GM12878 (cell line): ENCODE data around the gene B3GALNT2. TPM values are rescaled to one million over a fixed set of nuclear protein-coding genes. Genes with fewer than 3 reads are reported as not detected.

Source experiments
- ATAC-seq: fragments of 200-7000 bp; cut with Tn5 transposase; 3 replicates; pipeline ENCODE4 v1.9.1; 2020; ENCODE audit warnings: mild to moderate bottlenecking, moderate library complexity
- BruUV-seq: library from RNA; stranded (reverse); fragments of 400-500 nt; replicated peaks from 2 replicates; lab custom pipeline; 2021; lab: Mats Ljungman, UMichigan
- CTCF ChIA-PET: fragments of 300-600 bp; sonication (Branson Sonifier 250); formaldehyde crosslinking; extraction: SDS; loops from one replicate; lab custom pipeline; 2021; ENCODE audit warnings: inconsistent platforms; lab: Yijun Ruan, JAX
- POLR2A ChIA-PET: fragments of 350-600 bp; formaldehyde crosslinking; extraction: SDS; loops from one replicate; lab custom pipeline; 2021; ENCODE audit warnings: inconsistent platforms; lab: Charles Lee
- RAD21 ChIA-PET: fragments of 300-600 bp; sonication (Branson Sonifier 250); formaldehyde crosslinking; loops from one replicate; lab custom pipeline; 2023; ENCODE audit warnings: antibody characterized with exemption; ENCODE audit not compliant: unreplicated experiment; lab: Charles Lee
- SMC1A ChIA-PET: fragments of 300-600 bp; sonication (Branson Sonifier 250); formaldehyde crosslinking; loops from one replicate; lab custom pipeline; 2023; ENCODE audit not compliant: unreplicated experiment, uncharacterized antibody; lab: Charles Lee
- DNase-seq: peaks from one replicate; pipeline ENCODE4 v3.0.0-alpha.2; 2011; ENCODE audit warnings: low read depth, low spot score
- FAIRE-seq: peaks from 3 replicates; lab custom pipeline; 2011; peaks lifted over from hg19 to GRCh38; lab: Jason Lieb, UNC
- H2AFZ ChIP-seq: 2 replicates; pipeline ENCODE4 v1.6.0; 2011; ENCODE audit warnings: low read depth, low read length, control low read depth; ENCODE audit not compliant: control insufficient read depth
- H3K27ac ChIP-seq: 2 replicates; pipeline ENCODE4 v1.5.1; 2011; ENCODE audit warnings: control low read depth; ENCODE audit not compliant: control insufficient read depth, insufficient read depth
- H3K27me3 ChIP-seq, 2 experiments: replicated peaks in 1 of 2; 2 replicates each; pipeline versions ENCODE4 v1.6.0 to v1.6.1; 2011; ENCODE audit warnings: low read length in 1 of 2; ENCODE audit not compliant: control insufficient read depth in 2 of 2, insufficient read depth in 2 of 2
- H3K36me3 ChIP-seq, 2 experiments: 2 replicates each; pipeline ENCODE4 v1.5.1; 2011; ENCODE audit warnings: low read length in 1 of 2; ENCODE audit not compliant: control insufficient read depth in 2 of 2, insufficient read depth in 2 of 2
- H3K4me1 ChIP-seq: 2 replicates; pipeline ENCODE4 v1.6.1; 2011; ENCODE audit warnings: mild to moderate bottlenecking, low read length, moderate library complexity, mixed read lengths; ENCODE audit not compliant: control insufficient read depth, insufficient read depth
- H3K4me2 ChIP-seq: 2 replicates; pipeline ENCODE4 v1.6.0; 2011; ENCODE audit warnings: control low read depth; ENCODE audit not compliant: control insufficient read depth, insufficient read depth
- H3K4me3 ChIP-seq: fragments of 200-600 bp; sonication (generic); 2 replicates; pipeline ENCODE4 v1.5.1; 2016
- H3K79me2 ChIP-seq: 2 replicates; pipeline ENCODE4 v1.6.0; 2011; ENCODE audit warnings: low read length; ENCODE audit not compliant: control insufficient read depth, insufficient read depth
- H3K9ac ChIP-seq: 2 replicates; pipeline ENCODE4 v1.8.0; 2011; ENCODE audit warnings: low read length, control low read depth, mixed read lengths; ENCODE audit not compliant: control insufficient read depth, insufficient read depth
- H3K9me3 ChIP-seq: replicated peaks from 3 replicates; pipeline ENCODE4 v1.5.1; 2011; ENCODE audit warnings: mild to moderate bottlenecking, low read length; ENCODE audit not compliant: control insufficient read depth, insufficient read depth
- H4K20me1 ChIP-seq: 2 replicates; pipeline ENCODE4 v1.6.0; 2011; ENCODE audit not compliant: control insufficient read depth, insufficient read depth
- BCL3 ChIP-seq: IDR thresholded peaks from 2 replicates; pipeline ENCODE4 v1.6.1; 2011; ENCODE audit warnings: borderline replicate concordance, low read depth, mild to moderate bottlenecking, moderate library complexity, low read length; ENCODE audit not compliant: insufficient read depth, poor library complexity, severe bottlenecking
- BHLHE40 ChIP-seq, 2 experiments: fragments of 450-650 bp in 1 of 2; IDR thresholded peaks; 2 replicates each; pipeline ENCODE4 v1.6.1; 2011 to 2017; ENCODE audit warnings: low read depth in 2 of 2, borderline replicate concordance in 1 of 2, improper control_type of control experiment in 1 of 2, low read length in 1 of 2, mild to moderate bottlenecking in 1 of 2
- GATAD2B ChIP-seq: fragments of 450-650 bp; conservative IDR thresholded peaks from 2 replicates; pipeline ENCODE4 v1.6.1; 2017; ENCODE audit warnings: low read depth, mild to moderate bottlenecking, moderate library complexity
- MTA2 ChIP-seq: fragments of 450-650 bp; IDR thresholded peaks from 2 replicates; pipeline ENCODE4 v1.6.1; 2016; ENCODE audit warnings: low read depth, mild to moderate bottlenecking, moderate library complexity
- NR2C1 ChIP-seq: fragments of 450-650 bp; IDR thresholded peaks from 2 replicates; pipeline ENCODE4 v1.6.1; 2017; ENCODE audit warnings: antibody characterized with exemption, mild to moderate bottlenecking, moderate library complexity
- TCF12 ChIP-seq: IDR thresholded peaks from 2 replicates; pipeline ENCODE4 v1.6.1; 2011; ENCODE audit warnings: low read depth, mild to moderate bottlenecking, low read length
- ZBTB11 ChIP-seq: fragments of 450-650 bp; formaldehyde crosslinking; IDR thresholded peaks from 2 replicates; pipeline ENCODE4 v1.5.0; 2022; ENCODE audit warnings: mild to moderate bottlenecking, missing genetic modification characterization
- WGBS: methylation state at CpG from one replicate; pipeline ENCODE4 v1.1.6; 2016; ENCODE audit warnings: low lambda C conversion rate; ENCODE audit not compliant: insufficient replicate concordance, insufficient coverage; ENCODE audit errors: missing lambda C conversion rate; 5-methylcytosine and 5-hydroxymethylcytosine counted together
- in situ Hi-C: fragments of 300-500 bp; cut with MboI; formaldehyde crosslinking; loops from 9 replicates; pipeline ENCODE4 v1.14.3; 2018; ENCODE audit warnings: mixed read lengths
- intact Hi-C: fragments of 100-400 bp; cut with micrococcal nuclease; formaldehyde crosslinking; loops from one replicate; pipeline ENCODE4 v1.14.2; 2022; ENCODE audit not compliant: unreplicated experiment
- polyA plus RNA-seq, 11 experiments: library from polyadenylated mRNA; depleted of rRNA in 4 of 11; unstranded in 6 of 11; stranded (reverse) in 5 of 11; fragments of >200 nt; fragmentation: Nextera tagmentation in 4 of 11; fragmentation: Illumina TruSeq in 1 of 11; extraction: Ambion mirVana in 4 of 11; extraction: Trizol in 1 of 11; gene quantifications; 1 replicate in 1 of 11; 2 replicates in 10 of 11; pipeline versions ENCODE4 v1.2.1 to v1.2.3, GENCODE V29; 2011 to 2016; ENCODE audit warnings: inconsistent platforms in 2 of 11, missing spikeins in 2 of 11, low read depth in 1 of 11
- small RNA-seq: library from RNA; depleted of rRNA; stranded (forward); fragments of <200 nt; gene quantifications from one replicate; pipeline ENCODE3, GENCODE V24; 2014
- total RNA-seq, 4 experiments: library from RNA; depleted of rRNA in 3 of 4; stranded (reverse); fragments of >200 nt in 3 of 4; fragmentation: Illumina TruSeq in 1 of 4; extraction: Trizol in 1 of 4; gene quantifications; 2 replicates each; pipeline versions ENCODE4 v1.2.1 to v1.2.3, GENCODE V29; 2013 to 2021

Gene B3GALNT2
- total and polyA plus RNA-seq, 10 of the 15 experiments (the other 5 are each of a cell fraction or from before 2014, with no cell fraction given): 0.77 to 19.7 (median 12.7) TPM

DNA sequence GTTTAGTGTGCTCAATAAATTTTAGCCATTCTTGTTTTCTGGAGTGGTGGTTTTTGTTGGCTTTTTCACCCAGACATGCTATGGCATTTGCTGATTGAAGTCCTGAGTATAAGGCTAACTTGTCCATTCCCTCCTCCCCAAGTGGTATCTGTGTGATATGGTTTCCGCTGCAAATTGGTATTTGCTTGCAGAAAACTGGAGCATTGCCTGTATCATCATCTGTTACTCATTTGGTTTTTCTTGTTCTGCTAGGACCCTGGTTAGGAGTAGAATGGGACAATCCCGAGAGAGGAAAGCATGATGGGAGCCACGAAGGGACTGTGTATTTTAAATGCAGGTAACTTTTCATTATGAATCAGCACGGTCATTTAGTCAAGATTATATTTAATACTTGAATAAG lies 103.0 kb downstream of the B3GALNT2 start:
- Histone ChIP-seq H3K27me3 (no peaks in the 10 kb centered on the region), H3K79me2 (no peaks in the 10 kb centered on the region; the same call in none of the 2 replicates), H2AFZ (no peak overlapping the region), H4K20me1 (no peaks in the 10 kb centered on the region), H3K4me3 (no peak overlapping the region), H3K4me2 (no peak overlapping the region), H3K4me1 (no peaks in the 10 kb centered on the region), H3K36me3 (peaks cover 2% of the 10 kb centered on the region in 2 experiments; a peak in 2 of 4 replicates), H3K27ac (no peak overlapping the region), H3K9ac (no peak overlapping the region), H3K9me3 (no peaks in the 10 kb centered on the region)
- in situ Hi-C loops (no loop called here), intact Hi-C loops (no loop called here)
- ATAC-seq (no peak), DNase-seq (no peak), FAIRE-seq (no peak)
- no TSS peak for BruUV-seq
- WGBS: 91% methylated on average over 4 of the region's 4 CpGs
- ChIA-PET SMC1A (no interaction called here), CTCF (no interaction called here), POLR2A (no interaction called here), RAD21 (no interaction called here)
- TF ChIP-seq TCF12: no peak
- no peak for TF ChIP-seq GATAD2B
- no peak for TF ChIP-seq MTA2
- TF ChIP-seq BHLHE40 (IDR thresholded peaks at IDR 0.05; ENCODE audit: borderline replicate concordance in 1 of 2, low read depth in 2 of 2, low read length in 1 of 2): no peak
- TF ChIP-seq ZBTB11: no peak
- TF ChIP-seq NR2C1: no peak
- no peak for TF ChIP-seq BCL3

Small RNA genes lying within 50 kb of the gene (small RNA-seq; reads per million reads assigned to genes)
- not detected for gene MTCO3P46
- gene MTND4LP21: not detected
- gene RPS21P1: not detected

Other genes with a start within 250 kb of the B3GALNT2 start
- gene ARID4B, start 176.3 kb downstream of the B3GALNT2 start, total RNA-seq (2014; rRNA removed): 30.8 and 32.3 TPM in 2 replicates
- 39.1 and 40.7 TPM in 2 replicates for gene ARID4B, start 176.3 kb downstream of the B3GALNT2 start, total RNA-seq (2014; rRNA removed; fragmentation: Illumina TruSeq; extraction: Trizol)
- gene ARID4B, start 176.3 kb downstream of the B3GALNT2 start, total RNA-seq (2021): 25.2 and 29.9 TPM in 2 replicates
- gene ARID4B, start 176.3 kb downstream of the B3GALNT2 start, polyA plus RNA-seq (2011; rRNA removed): 20.8 and 38.1 TPM in 2 replicates
- 26.1 and 37.4 TPM in 2 replicates for gene ARID4B, start 176.3 kb downstream of the B3GALNT2 start, polyA plus RNA-seq (2014; fragmentation: Illumina TruSeq; extraction: Trizol)
- gene ARID4B, start 176.3 kb downstream of the B3GALNT2 start, polyA plus RNA-seq (2014; fragmentation: Nextera tagmentation; extraction: Ambion mirVana): 10 to 100 TPM; 13.6 to 19.1 TPM
- 16.1 and 16.9 TPM in 2 replicates for gene ARID4B, start 176.3 kb downstream of the B3GALNT2 start, polyA plus RNA-seq (2014; rRNA removed)
- gene ARID4B, start 176.3 kb downstream of the B3GALNT2 start, polyA plus RNA-seq (2016; fragmentation: Nextera tagmentation; extraction: Ambion mirVana): 10 to 100 TPM; 31.7 to 33.1 TPM
- 14.2 and 15.1 TPM in 2 replicates for gene GGPS1, start 175.9 kb downstream of the B3GALNT2 start, total RNA-seq (2014; rRNA removed)
- 15.7 TPM in 2 replicates for gene GGPS1, start 175.9 kb downstream of the B3GALNT2 start, total RNA-seq (2014; rRNA removed; fragmentation: Illumina TruSeq; extraction: Trizol)
- gene GGPS1, start 175.9 kb downstream of the B3GALNT2 start, total RNA-seq (2021): 19.6 and 21.3 TPM in 2 replicates
- 33.5 and 48.5 TPM in 2 replicates for gene GGPS1, start 175.9 kb downstream of the B3GALNT2 start, polyA plus RNA-seq (2011; rRNA removed)
- gene GGPS1, start 175.9 kb downstream of the B3GALNT2 start, polyA plus RNA-seq (2014; fragmentation: Illumina TruSeq; extraction: Trizol): 23.3 and 24.7 TPM in 2 replicates
- 10 to 100 TPM; 28.9 to 36.0 TPM for gene GGPS1, start 175.9 kb downstream of the B3GALNT2 start, polyA plus RNA-seq (2014; fragmentation: Nextera tagmentation; extraction: Ambion mirVana)
- gene GGPS1, start 175.9 kb downstream of the B3GALNT2 start, polyA plus RNA-seq (2014; rRNA removed): 17.3 and 19.4 TPM in 2 replicates
- 10 to 100 TPM; 25.8 to 29.2 TPM for gene GGPS1, start 175.9 kb downstream of the B3GALNT2 start, polyA plus RNA-seq (2016; fragmentation: Nextera tagmentation; extraction: Ambion mirVana)
- gene TBCE, start 137.0 kb downstream of the B3GALNT2 start, total RNA-seq (2014; rRNA removed): 25.3 and 26.1 TPM in 2 replicates
- gene TBCE, start 137.0 kb downstream of the B3GALNT2 start, total RNA-seq (2014; rRNA removed; fragmentation: Illumina TruSeq; extraction: Trizol): 32.7 and 34.0 TPM in 2 replicates
- 19.7 and 22.7 TPM in 2 replicates for gene TBCE, start 137.0 kb downstream of the B3GALNT2 start, total RNA-seq (2021)
- gene TBCE, start 137.0 kb downstream of the B3GALNT2 start, polyA plus RNA-seq (2011; rRNA removed): 30.6 and 36.6 TPM in 2 replicates
- gene TBCE, start 137.0 kb downstream of the B3GALNT2 start, polyA plus RNA-seq (2014; fragmentation: Illumina TruSeq; extraction: Trizol): 31.0 and 46.5 TPM in 2 replicates
- gene TBCE, start 137.0 kb downstream of the B3GALNT2 start, polyA plus RNA-seq (2014; fragmentation: Nextera tagmentation; extraction: Ambion mirVana): 10 to 100 TPM; 22.7 to 27.8 TPM
- gene TBCE, start 137.0 kb downstream of the B3GALNT2 start, polyA plus RNA-seq (2014; rRNA removed): 24.2 and 26.3 TPM in 2 replicates
- gene TBCE, start 137.0 kb downstream of the B3GALNT2 start, polyA plus RNA-seq (2016; fragmentation: Nextera tagmentation; extraction: Ambion mirVana): 10 to 100 TPM; 39.3 to 48.7 TPM
- 0.11 TPM in 1 of 2 replicates, not detected in the other for gene GNG4, start 145.3 kb upstream of the B3GALNT2 start, total RNA-seq (2014; rRNA removed)
- gene GNG4, start 145.3 kb upstream of the B3GALNT2 start, total RNA-seq (2014; rRNA removed; fragmentation: Illumina TruSeq; extraction: Trizol): not detected in 2 replicates
- gene GNG4, start 145.3 kb upstream of the B3GALNT2 start, total RNA-seq (2021): 0.11 TPM in 1 of 2 replicates, not detected in the other
- 0.15 and 0.26 TPM in 2 replicates for gene GNG4, start 145.3 kb upstream of the B3GALNT2 start, polyA plus RNA-seq (2011; rRNA removed)
- gene GNG4, start 145.3 kb upstream of the B3GALNT2 start, polyA plus RNA-seq (2014; fragmentation: Illumina TruSeq; extraction: Trizol): 0.15 TPM in 1 of 2 replicates, not detected in the other
- not detected for gene GNG4, start 145.3 kb upstream of the B3GALNT2 start, polyA plus RNA-seq (2014; fragmentation: Nextera tagmentation; extraction: Ambion mirVana)
- gene GNG4, start 145.3 kb upstream of the B3GALNT2 start, polyA plus RNA-seq (2014; rRNA removed): 0.03 TPM in 1 of 2 replicates, not detected in the other
- gene GNG4, start 145.3 kb upstream of the B3GALNT2 start, polyA plus RNA-seq (2016; fragmentation: Nextera tagmentation; extraction: Ambion mirVana): not detected